NOMO-1 (cell line): ENCODE results near the gene DAGLB.
"Not testable (repeated sequence)": the region's sequence is repeated elsewhere in the genome, so short reads cannot be mapped to it uniquely, and the experiment has no call there.

Source experiments
- DNase-seq, 2 experiments: peaks; one replicate each; lab custom pipeline; 2025; ENCODE audit not compliant: unreplicated experiment in 2 of 2; lab: John Stamatoyannopoulos, UW

The DAGLB gene

GRCh38 chr7:6401536-6401935 lies 46.2 kb downstream of the DAGLB start:
- DNase-seq, result no peak

- DNase-seq, result not testable (repeated sequence)
Observed at GRCh38 chr7:6400243-6401105, 47.3 kb downstream of the DAGLB start.

GRCh38 chr7:6399351-6399750 lies 48.4 kb downstream of the DAGLB start:
- DNase-seq, result no peak

- no peak for DNase-seq
Observed at GRCh38 chr7:6398943-6399342, 48.8 kb downstream of the DAGLB start.

GRCh38 chr7:6397759-6398495 lies 49.8 kb downstream of the DAGLB start:
- DNase-seq, result not testable (repeated sequence)

- DNase-seq, result peak; percentile 15 to 76
Observed at GRCh38 chr7:6395898-6396595, 51.7 kb downstream of the DAGLB start.

GRCh38 chr7:6394114-6394513 lies 53.6 kb downstream of the DAGLB start:
- no peak for DNase-seq

GRCh38 chr7:6393667-6394056 lies 54.1 kb downstream of the DAGLB start:
- DNase-seq, result no peak

GRCh38 chr7:6392712-6393666 lies 54.8 kb downstream of the DAGLB start:
- DNase-seq, result peak in 1 of 2 experiments; percentile 12

GRCh38 chr7:6389728-6390127 lies 58.0 kb downstream of the DAGLB start:
- no peak for DNase-seq

- DNase-seq, result no peak
Observed at GRCh38 chr7:6387734-6388294, 59.9 kb downstream of the DAGLB start.

GRCh38 chr7:6386779-6387178 lies 61.0 kb downstream of the DAGLB start:
- DNase-seq, result no peak

- no peak for DNase-seq
Observed at GRCh38 chr7:6385909-6386560, 61.7 kb downstream of the DAGLB start.

- peak in 1 of 2 experiments; percentile 13 for DNase-seq
Observed at GRCh38 chr7:6385110-6385781, 62.5 kb downstream of the DAGLB start.

- no peak for DNase-seq
Observed at GRCh38 chr7:6384327-6384726, 63.4 kb downstream of the DAGLB start.

- DNase-seq, result no peak
Observed at GRCh38 chr7:6382817-6383216, 64.9 kb downstream of the DAGLB start.

- not testable (repeated sequence) for DNase-seq
Observed at GRCh38 chr7:6381846-6382245, 65.9 kb downstream of the DAGLB start.

- DNase-seq, result no peak
Observed at GRCh38 chr7:6380310-6381095, 67.3 kb downstream of the DAGLB start.
